Measurements from ENCODE around the gene KIF17. TPM values are rescaled to one million over a fixed set of nuclear protein-coding genes. Genes with fewer than 3 reads are reported as not detected.

Gene KIF17
- total RNA-seq, 1 donor from 2014 or later: 3.3 TPM

- DNase-seq (ENCODE audit: low read depth): no peak
- TF ChIP-seq CTCF (conservative IDR thresholded peaks at IDR 0.05; ENCODE audit: low read depth, low read length): no peak
These were observed 24.9 kb upstream of the KIF17 start for GRCh38 chr1:20742671-20743070.

GRCh38 chr1:20740781-20741180 is 23.0 kb upstream of the KIF17 start:
- no peak for TF ChIP-seq CTCF (conservative IDR thresholded peaks at IDR 0.05; ENCODE audit: low read depth, low read length)
- no peak overlapping the region for H3K4me3 ChIP-seq (ENCODE audit: low read depth, low read length)
- DNase-seq (ENCODE audit: low read depth): no peak

More at GRCh38 chr1:20742671-20743070, 24.9 kb upstream of the KIF17 start:
- H3K4me3 ChIP-seq (ENCODE audit: low read depth, low read length): no peak overlapping the region

- H3K4me3 ChIP-seq (ENCODE audit: low read depth, low read length): no peak overlapping the region
- no peak for TF ChIP-seq CTCF (conservative IDR thresholded peaks at IDR 0.05; ENCODE audit: low read depth, low read length)
- DNase-seq (ENCODE audit: low read depth): no peak
These were observed 21.4 kb upstream of the KIF17 start for GRCh38 chr1:20739225-20739624.

GRCh38 chr1:20735581-20736111 is 17.8 kb upstream of the KIF17 start:
- TF ChIP-seq CTCF (conservative IDR thresholded peaks at IDR 0.05; ENCODE audit: low read depth, low read length): no peak
- H3K4me3 ChIP-seq (ENCODE audit: low read depth, low read length): no peak overlapping the region
- no peak for DNase-seq (ENCODE audit: low read depth)

GRCh38 chr1:20733360-20733975 is 15.7 kb upstream of the KIF17 start:
- no peak for DNase-seq (ENCODE audit: low read depth)
- no peak for TF ChIP-seq CTCF (conservative IDR thresholded peaks at IDR 0.05; ENCODE audit: low read depth, low read length)
- H3K4me3 ChIP-seq (ENCODE audit: low read depth, low read length): peak overlapping the region; percentile 74

- DNase-seq (ENCODE audit: low read depth): peak; percentile 92
- peak within 1 kb of the TSS; percentile 74 for H3K4me3 ChIP-seq (ENCODE audit: low read depth, low read length)
- peak; percentile 42 for TF ChIP-seq CTCF (conservative IDR thresholded peaks at IDR 0.05; ENCODE audit: low read depth, low read length)
These were observed 15.0 kb upstream of the KIF17 start, which contains the start of gene SH2D5 for GRCh38 chr1:20732588-20733359. TSS of gene SH2D5 (minus strand) at chr1:20732703. CDS start at chr1:20728044, 4,659 bp downstream.
